NOMO-1 treated with DMSO at 0.1 percent for 48 hours (cell line): ENCODE data around the gene GSTT2.
A peak's percentile ranks its signal among the peaks of the same experiment; 100 is the strongest.
"Not testable (repeated sequence)": the region's sequence is repeated elsewhere in the genome, so short reads cannot be mapped to it uniquely, and the experiment has no call there.

Experiments
- DNase-seq: peaks from one replicate; lab custom pipeline; 2025; ENCODE audit not compliant: unreplicated experiment; lab: John Stamatoyannopoulos, UW

Gene GSTT2

DNA sequence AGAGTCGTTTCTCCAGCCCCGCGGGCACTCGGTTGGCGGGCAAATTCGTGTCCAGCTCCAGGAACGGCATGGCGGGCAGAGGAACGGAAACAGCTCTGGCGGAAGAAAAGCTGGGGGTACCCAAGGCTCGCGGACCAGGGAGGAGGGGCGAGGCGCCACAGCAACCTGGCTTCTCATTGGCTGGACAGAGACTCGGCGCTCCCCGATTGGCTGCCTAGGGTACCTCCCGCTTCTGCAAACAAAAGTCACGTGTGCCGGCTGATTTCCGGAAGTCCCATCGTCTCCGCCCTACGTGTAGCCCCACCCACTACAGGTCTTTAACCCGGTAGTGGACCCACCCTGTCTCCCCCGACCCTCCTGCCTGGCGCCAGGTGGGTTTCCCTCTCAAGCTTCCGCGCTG is 5.6 kb upstream of the GSTT2 start, which contains the start of gene DDT:
DDT (minus strand) TSS at position 97 of the 400 bp plus-strand sequence; CDS start at position 70, 27 bp downstream.
- DNase-seq: not testable (repeated sequence)

GRCh38 chr22:23974836-23975352 is 5.0 kb upstream of the GSTT2 start:
- DNase-seq: not testable (repeated sequence)

DNA sequence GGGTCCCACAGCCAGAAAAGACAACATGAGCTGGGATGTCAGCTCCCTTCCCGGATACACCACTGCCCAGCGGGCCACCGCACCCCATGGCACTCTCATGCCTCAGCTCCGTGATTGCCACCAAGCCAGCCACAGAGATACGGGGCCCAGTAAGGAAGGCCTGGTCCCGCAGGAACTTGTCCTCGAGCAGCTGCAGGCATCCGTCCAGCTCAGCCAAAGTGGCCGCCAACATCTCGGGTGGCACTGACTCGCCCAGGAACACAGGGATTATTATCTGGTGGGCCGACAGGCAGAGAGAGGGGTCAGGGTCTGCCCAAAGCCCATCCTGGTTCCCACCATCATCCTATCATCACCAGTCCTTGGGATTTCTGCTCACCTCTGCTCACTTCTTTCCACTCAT is 2.6 kb upstream of the GSTT2 start:
- not testable (repeated sequence) for DNase-seq

DNA sequence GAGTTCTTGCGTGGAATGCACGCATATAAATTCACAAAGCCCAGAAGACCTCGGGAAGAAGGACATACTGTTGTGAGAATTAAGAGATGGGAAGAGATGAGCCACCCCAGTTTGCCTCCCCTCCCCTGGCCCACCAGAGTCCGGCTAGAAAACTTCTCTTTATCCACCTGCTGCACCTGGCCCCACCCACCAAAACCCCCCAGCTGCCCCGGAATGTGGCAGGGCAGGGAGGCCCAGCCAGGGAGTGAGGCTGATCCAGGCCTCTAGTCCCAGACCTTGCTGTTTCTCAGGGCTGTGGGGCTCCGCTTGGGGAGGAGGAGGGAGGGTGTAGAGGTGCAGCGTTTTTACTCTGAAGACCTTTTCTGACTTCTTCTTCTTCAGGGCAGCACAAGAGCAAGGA is 633 bp downstream of the GSTT2 start:
- DNase-seq: not testable (repeated sequence)

GRCh38 chr22:23984430-23984829 is 4.5 kb downstream of the GSTT2 start:
- peak; percentile 35 for DNase-seq

- not testable (repeated sequence) for DNase-seq
Measured at GRCh38 chr22:23986089-23986488, 6.2 kb downstream of the GSTT2 start.

- not testable (repeated sequence) for DNase-seq
Measured at GRCh38 chr22:23986538-23987178, 6.7 kb downstream of the GSTT2 start.

- not testable (repeated sequence) for DNase-seq
Measured at GRCh38 chr22:23989583-23990244, 9.8 kb downstream of the GSTT2 start.

DNA sequence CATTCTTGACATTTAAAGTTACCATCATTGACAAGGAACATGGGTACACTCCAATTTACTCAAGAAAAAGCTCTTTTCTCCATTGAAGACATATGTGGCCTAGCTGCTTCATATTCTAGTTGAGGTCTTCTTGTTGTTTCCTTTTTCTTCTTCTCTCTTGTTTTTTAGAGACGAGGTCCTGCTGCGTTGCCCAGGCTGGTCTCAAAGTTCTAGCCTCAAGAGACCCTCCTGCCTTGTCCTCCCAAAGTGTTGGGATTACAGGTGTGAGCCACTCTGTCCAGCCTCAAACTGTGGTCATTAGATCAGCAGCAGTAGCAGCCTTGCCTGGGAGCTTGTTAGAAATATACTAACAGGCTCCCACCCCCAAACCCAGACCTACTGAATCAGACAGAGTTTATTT is 13.1 kb downstream of the GSTT2 start:
- DNase-seq: not testable (repeated sequence)

DNA sequence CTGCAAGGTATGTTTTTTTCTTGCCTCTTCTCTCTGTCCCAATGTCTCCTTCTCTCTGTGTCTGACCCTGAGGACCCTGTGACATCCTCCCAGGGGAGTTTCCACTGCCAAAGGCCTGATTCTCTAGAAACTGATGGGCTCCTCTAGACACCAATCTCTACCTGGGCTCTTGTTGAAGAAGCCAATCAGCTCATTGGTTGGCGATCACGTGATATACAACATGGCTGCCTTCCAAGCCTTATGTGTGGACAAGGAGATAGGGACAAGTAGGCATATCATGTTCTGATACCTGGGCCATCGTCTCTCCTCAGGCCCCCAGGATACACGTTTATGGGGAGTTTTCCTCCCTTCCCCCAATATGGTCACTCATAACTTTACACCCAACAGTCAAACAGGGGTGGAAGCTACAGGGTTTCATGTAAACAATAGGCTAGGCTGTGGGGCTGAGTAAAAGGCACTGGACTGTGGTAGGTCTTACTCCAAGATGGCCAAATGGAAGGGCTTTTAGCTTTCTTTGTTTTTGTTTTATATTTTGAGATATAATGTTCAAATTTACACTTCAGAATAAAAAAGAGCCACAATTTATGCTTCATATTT is 13.7 kb downstream of the GSTT2 start:
- not testable (repeated sequence) for DNase-seq

DNA sequence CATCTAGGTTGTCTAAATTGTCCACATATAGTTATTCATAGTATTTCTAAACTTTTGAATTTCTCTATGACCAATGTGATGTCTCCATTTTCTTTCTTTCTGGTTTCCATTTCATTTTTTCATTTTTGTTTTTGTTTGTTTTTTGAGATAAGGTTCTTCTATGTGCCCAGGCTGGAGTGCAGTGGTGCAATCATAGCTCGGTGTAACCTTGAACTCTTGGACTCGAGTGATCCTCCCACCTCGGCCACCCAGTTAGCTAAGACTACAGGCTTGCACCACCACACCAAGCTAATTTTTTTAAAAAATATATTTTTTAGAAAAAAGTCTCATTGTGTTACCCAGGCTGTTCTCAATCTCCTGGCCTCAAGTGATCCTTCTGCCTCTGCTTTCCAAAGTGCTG is 17.2 kb downstream of the GSTT2 start:
- DNase-seq: no peak

- not testable (repeated sequence) for DNase-seq
Measured at GRCh38 chr22:23999779-24000178, 19.8 kb downstream of the GSTT2 start.

DNA sequence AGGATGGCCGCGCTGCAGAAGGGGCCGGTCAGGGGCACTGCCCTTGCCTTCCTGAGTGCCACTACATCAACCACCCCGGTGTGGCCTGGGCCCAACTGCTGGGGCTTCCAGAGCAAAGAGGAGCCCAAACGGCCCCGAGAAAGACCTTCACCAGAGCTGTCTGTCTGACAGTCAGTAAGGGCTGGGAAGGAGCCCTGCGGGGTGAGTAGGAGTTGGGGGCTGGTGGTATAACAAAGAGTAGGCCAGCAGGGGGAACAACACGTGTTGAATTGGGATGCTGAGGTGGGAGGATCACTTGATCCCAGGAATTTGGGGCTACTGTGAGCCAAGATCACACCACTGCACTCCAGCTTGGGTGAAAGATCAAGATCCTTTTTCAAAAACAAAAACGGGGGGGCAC is 21.4 kb downstream of the GSTT2 start:
- DNase-seq: no peak

- no peak for DNase-seq
Measured at GRCh38 chr22:24002272-24002671, 22.3 kb downstream of the GSTT2 start.

- DNase-seq: no peak
Measured at GRCh38 chr22:24002851-24003250, 22.9 kb downstream of the GSTT2 start.

DNA sequence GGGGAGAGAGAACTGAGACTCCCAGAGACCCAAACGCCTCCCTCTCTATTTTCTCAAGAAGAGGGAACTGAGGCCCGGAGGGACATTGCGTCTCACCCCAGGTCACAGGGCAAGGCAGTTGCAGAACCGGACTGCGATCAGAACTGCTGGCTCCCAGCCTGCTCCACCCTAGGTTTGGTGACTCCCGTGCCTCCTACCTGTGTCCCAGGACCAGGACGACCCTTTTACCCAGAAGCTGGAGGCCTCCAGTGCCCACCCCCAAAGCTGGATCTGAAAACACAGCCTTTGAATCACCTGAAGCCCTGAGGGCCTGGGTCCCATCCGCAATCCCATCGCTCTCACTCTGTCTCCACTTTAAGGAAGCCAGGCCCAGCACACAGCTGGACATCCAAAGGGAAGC is 24.0 kb downstream of the GSTT2 start:
- DNase-seq: no peak

GRCh38 chr22:24005201-24005600 is 25.3 kb downstream of the GSTT2 start, which contains the start of gene GSTT4:
Gene GSTT4, minus strand, starts transcription at chr22:24005453. Its CDS starts 97 bp downstream, at chr22:24005356.
- DNase-seq: no peak

DNA sequence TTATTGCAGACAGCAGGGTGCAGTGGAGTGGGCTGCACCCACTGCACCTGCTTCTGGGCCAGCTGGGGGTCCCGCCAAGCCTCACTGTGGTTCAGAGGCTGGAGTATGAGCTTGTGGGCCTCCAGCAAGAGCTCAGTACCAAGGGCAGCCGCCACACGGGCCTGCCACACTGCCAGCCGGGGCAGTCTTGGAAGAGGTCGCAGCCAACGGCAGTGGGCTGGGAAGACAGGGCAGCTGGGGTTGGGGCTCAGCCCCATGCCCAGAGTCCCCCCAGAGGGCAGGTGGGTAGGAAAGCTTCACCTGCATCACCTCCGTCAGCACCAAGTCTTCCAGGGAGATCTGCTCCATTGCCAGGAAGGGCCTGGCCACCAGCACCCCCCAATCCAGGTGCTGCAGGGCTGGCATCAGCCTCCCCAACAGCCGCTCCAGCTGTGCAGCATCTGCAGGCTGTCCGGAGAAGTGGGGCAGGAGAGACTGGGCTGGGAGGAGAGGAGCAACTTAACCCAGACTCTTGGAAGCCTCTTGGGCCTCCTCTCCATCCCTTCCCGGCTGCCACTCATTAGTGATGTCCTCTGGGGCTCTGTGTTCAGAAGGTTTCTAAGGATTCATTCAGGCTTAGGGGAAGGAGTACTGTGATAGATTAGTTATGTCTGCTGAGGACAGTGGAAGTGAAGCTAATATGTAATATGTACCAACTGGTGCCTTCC is 26.4 kb downstream of the GSTT2 start:
- no peak for DNase-seq

DNA sequence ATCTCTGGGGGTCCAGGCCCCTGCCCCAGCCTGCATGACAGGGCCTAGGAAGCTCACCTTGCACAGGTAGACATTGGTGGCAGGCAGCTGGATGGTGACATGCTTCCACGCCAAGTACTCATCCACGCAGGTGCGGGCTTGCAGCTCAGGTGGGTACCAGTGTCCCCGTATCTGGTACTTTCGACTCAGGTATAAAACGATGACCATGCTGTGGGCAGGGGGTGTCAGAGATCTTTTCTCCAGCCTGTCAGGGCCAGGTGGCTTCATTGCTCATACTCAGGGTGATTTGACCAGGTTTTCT is 26.9 kb downstream of the GSTT2 start:
- no peak for DNase-seq

GRCh38 chr22:24007253-24008021 is 27.5 kb downstream of the GSTT2 start:
- no peak for DNase-seq

GRCh38 chr22:24008022-24008283 is 28.0 kb downstream of the GSTT2 start:
- DNase-seq: no peak
